ENCODE measurements around the gene FBXL4. TPM values are rescaled to one million over a fixed set of nuclear protein-coding genes. Genes with fewer than 3 reads are reported as not detected.

FBXL4 gene
- total and polyA plus RNA-seq, 2 of the 8 experiments (the other 6 are each of a cell fraction or from before 2014, with no cell fraction given): 6.9 to 13.8 TPM

- H2BK12ac ChIP-seq (ENCODE audit: low read depth, low read length): no peak overlapping the region
- no peak overlapping the region for H3K27ac ChIP-seq (ENCODE audit: low read depth, low read length)
- no peaks in the 10 kb centered on the region for H3K27me3 ChIP-seq (replicated peaks in 1 of 4; ENCODE audit: control insufficient read depth in 3 of 4, extremely low read depth in 1 of 4, insufficient read depth in 3 of 4, low read length in 3 of 4)
- H3K4ac ChIP-seq (replicated peaks; ENCODE audit: insufficient read length, low read depth, low read length): no peak overlapping the region
- H2BK15ac ChIP-seq (ENCODE audit: low read length): no peak overlapping the region
- no peak overlapping the region for H2AK5ac ChIP-seq (ENCODE audit: low read depth, low read length)
- CTCF ChIA-PET (ENCODE audit: partially characterized antibody): no interaction called here
- no peak overlapping the region for H3K9ac ChIP-seq (replicated peaks in 1 of 4; ENCODE audit: extremely low read depth in 1 of 4, low read depth in 3 of 4, low read length in 3 of 4)
- H3K9me3 ChIP-seq (ENCODE audit: insufficient read depth in 2 of 2, low read depth in 1 of 2, low read length in 1 of 2): no peaks in the 10 kb centered on the region
- H4K5ac ChIP-seq (ENCODE audit: insufficient read length, low read depth, low read length): no peak overlapping the region
- no peaks in the 10 kb centered on the region for H3K36me3 ChIP-seq (ENCODE audit: control insufficient read depth in 2 of 4, insufficient read depth in 4 of 4, low read length in 3 of 4)
- no peaks in the 10 kb centered on the region; the same call in 1 of the 2 replicates for H3K79me1 ChIP-seq (ENCODE audit: low read depth, low read length)
- H4K8ac ChIP-seq (ENCODE audit: extremely low read depth, insufficient read depth, low read length): no peak overlapping the region
- no peak overlapping the region for H4K91ac ChIP-seq (replicated peaks; ENCODE audit: insufficient read length, low read length)
- H3K4me2 ChIP-seq (ENCODE audit: insufficient read depth in 1 of 2, low read depth in 2 of 2, low read length in 2 of 2): no peak overlapping the region
- H3K23me2 ChIP-seq (ENCODE audit: low read depth, low read length): peaks cover 8% of the 10 kb centered on the region
- H2BK5ac ChIP-seq (ENCODE audit: low read depth, low read length): no peak overlapping the region
- FAIRE-seq (no peak), DNase-seq (ENCODE audit: low read depth in 1 of 2, low spot score in 2 of 2) (no peak)
- no peak overlapping the region for H2BK20ac ChIP-seq (ENCODE audit: low read length)
- no peak overlapping the region for H2BK120ac ChIP-seq (replicated peaks; ENCODE audit: low read depth, low read length)
- H3K4me3 ChIP-seq (ENCODE audit: extremely low read depth in 1 of 4, insufficient read depth in 2 of 4, low read depth in 3 of 4, low read length in 4 of 4): no peak overlapping the region
- H3K14ac ChIP-seq (ENCODE audit: insufficient read length): no peak overlapping the region
- 96% methylated on average over 2 of the region's 2 CpGs; no CpG with 5 or more reads in 1 of the 2 experiments for WGBS, 2 experiments (ENCODE audit: extremely low coverage in 1 of 2, insufficient coverage in 1 of 2, insufficient read length in 1 of 2, insufficient replicate concordance in 2 of 2, low coverage in 1 of 2, low lambda C conversion rate in 2 of 2, missing lambda C conversion rate in 1 of 2)
- no peaks in the 10 kb centered on the region for H4K20me1 ChIP-seq (replicated peaks in 1 of 2; ENCODE audit: control insufficient read depth in 1 of 2, insufficient read depth in 2 of 2, low read length in 2 of 2)
- H3K23ac ChIP-seq (ENCODE audit: insufficient read length): no peak overlapping the region
- H3K18ac ChIP-seq (ENCODE audit: extremely low read depth, low read length): no peak overlapping the region
- POLR2A ChIA-PET (ENCODE audit: partially characterized antibody): no interaction called here
- H3K4me1 ChIP-seq (replicated peaks in 1 of 4; ENCODE audit: control insufficient read depth in 3 of 4, insufficient read depth in 4 of 4, low read length in 3 of 4): peaks cover 0 to 5% (median 0%) of the 10 kb centered on the region in 4 experiments; a peak in 2 of 7 replicates
- H2AFZ ChIP-seq (ENCODE audit: low read length): no peak overlapping the region
- H3K56ac ChIP-seq (replicated peaks; ENCODE audit: insufficient read length, low read depth, low read length): no peak overlapping the region
- H3K79me2 ChIP-seq (ENCODE audit: control insufficient read depth in 1 of 2, insufficient read depth in 2 of 2, low read length in 2 of 2): peaks cover 0 to 24% of the 10 kb centered on the region in 2 experiments; a peak in 3 of 4 replicates
- no peak for TF ChIP-seq CEBPB (IDR thresholded peaks at IDR 0.05; ENCODE audit: low read depth, low read length)
- TF ChIP-seq ZNF274 (IDR thresholded peaks at IDR 0.05; ENCODE audit: borderline replicate concordance, extremely low read depth, low read length): no peak
- no peak for TF ChIP-seq TCF12 (IDR thresholded peaks at IDR 0.05; ENCODE audit: low read depth, low read length)
- no peak for TF ChIP-seq KDM1A (IDR thresholded peaks at IDR 0.05; ENCODE audit: borderline replicate concordance, low read length)
- TF ChIP-seq KDM4A (IDR thresholded peaks at IDR 0.05; ENCODE audit: low read depth, low read length, severe bottlenecking): no peak
- no peak for TF ChIP-seq SIN3A (conservative IDR thresholded peaks at IDR 0.05 in 1 of 2, IDR thresholded peaks at IDR 0.05 in 1 of 2; ENCODE audit: low read depth in 1 of 2, low read length in 2 of 2)
- no peak for TF ChIP-seq RNF2 (IDR thresholded peaks at IDR 0.05; ENCODE audit: borderline replicate concordance, low read depth, low read length, missing control alignments, poor library complexity, severe bottlenecking)
- TF ChIP-seq HDAC6 (IDR thresholded peaks at IDR 0.05; ENCODE audit: low read depth, low read length): no peak
- TF ChIP-seq, protein P1, sequence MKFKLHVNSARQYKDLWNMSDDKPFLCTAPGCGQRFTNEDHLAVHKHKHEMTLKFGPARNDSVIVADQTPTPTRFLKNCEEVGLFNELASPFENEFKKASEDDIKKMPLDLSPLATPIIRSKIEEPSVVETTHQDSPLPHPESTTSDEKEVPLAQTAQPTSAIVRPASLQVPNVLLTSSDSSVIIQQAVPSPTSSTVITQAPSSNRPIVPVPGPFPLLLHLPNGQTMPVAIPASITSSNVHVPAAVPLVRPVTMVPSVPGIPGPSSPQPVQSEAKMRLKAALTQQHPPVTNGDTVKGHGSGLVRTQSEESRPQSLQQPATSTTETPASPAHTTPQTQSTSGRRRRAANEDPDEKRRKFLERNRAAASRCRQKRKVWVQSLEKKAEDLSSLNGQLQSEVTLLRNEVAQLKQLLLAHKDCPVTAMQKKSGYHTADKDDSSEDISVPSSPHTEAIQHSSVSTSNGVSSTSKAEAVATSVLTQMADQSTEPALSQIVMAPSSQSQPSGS (IDR thresholded peaks at IDR 0.05; ENCODE audit: low read length): no peak
Measured at GRCh38 chr6:98949589-98949988, 1.8 kb upstream of the FBXL4 start.

Data from H1 (cell line).